Hepatocyte (in vitro differentiated cells): ENCODE measurements around the gene MRM1. TPM values are rescaled to one million over a fixed set of nuclear protein-coding genes. Genes with fewer than 3 reads are reported as not detected.
A peak's percentile ranks its signal among the peaks of the same experiment; 100 is the strongest.

ENCODE experiments used
- DNase-seq: peaks from one replicate; pipeline ENCODE4 v3.0.0-alpha.2; 2016; ENCODE audit warnings: low spot score
- H2AFZ ChIP-seq: fragments of 200-600 bp; sonication (generic); 2 replicates; pipeline ENCODE4 v1.6.0; 2016; ENCODE audit warnings: antibody characterized with exemption, mild to moderate bottlenecking
- H3K27ac ChIP-seq: fragments of 200-600 bp; sonication (generic); 2 replicates; pipeline ENCODE4 v1.5.1; 2016; ENCODE audit warnings: mild to moderate bottlenecking
- H3K27me3 ChIP-seq: fragments of 200-600 bp; sonication (generic); 2 replicates; pipeline ENCODE4 v1.6.1; 2016
- H3K36me3 ChIP-seq: fragments of 200-600 bp; sonication (generic); replicated peaks from 2 replicates; pipeline ENCODE4 v1.5.1; 2016; ENCODE audit warnings: low read depth; ENCODE audit not compliant: insufficient read depth
- H3K4me1 ChIP-seq: fragments of 200-600 bp; sonication (generic); 2 replicates; pipeline ENCODE4 v1.5.1; 2016; ENCODE audit warnings: mild to moderate bottlenecking, moderate library complexity; ENCODE audit not compliant: insufficient read depth
- H3K4me2 ChIP-seq: fragments of 200-600 bp; sonication (generic); 2 replicates; pipeline ENCODE4 v1.6.0; 2016
- H3K4me3 ChIP-seq: fragments of 200-600 bp; sonication (generic); 2 replicates; pipeline ENCODE4 v1.5.1; 2016; ENCODE audit warnings: mild to moderate bottlenecking
- H3K79me2 ChIP-seq: fragments of 200-600 bp; sonication (generic); 2 replicates; pipeline ENCODE4 v1.6.0; 2017; ENCODE audit warnings: mild to moderate bottlenecking
- H3K9me2 ChIP-seq: fragments of 200-600 bp; sonication (generic); replicated peaks from 2 replicates; pipeline ENCODE4 v1.6.0; 2017; ENCODE audit warnings: mild to moderate bottlenecking; ENCODE audit not compliant: insufficient read depth
- H3K9me3 ChIP-seq: fragments of 200-600 bp; sonication (generic); 2 replicates; pipeline ENCODE4 v1.5.1; 2016; ENCODE audit warnings: low read depth, mild to moderate bottlenecking
- H4K20me1 ChIP-seq: fragments of 200-600 bp; sonication (generic); 2 replicates; pipeline ENCODE4 v1.6.0; 2016; ENCODE audit warnings: mild to moderate bottlenecking; ENCODE audit not compliant: insufficient read depth, poor library complexity, severe bottlenecking
- CTCF ChIP-seq: fragments of 200-600 bp; sonication (generic); IDR thresholded peaks from 2 replicates; pipeline ENCODE4 v1.5.1; 2016; ENCODE audit warnings: antibody characterized with exemption, mild to moderate bottlenecking; ENCODE audit not compliant: poor library complexity
- EZH2 ChIP-seq: fragments of 200-600 bp; sonication (generic); IDR thresholded peaks from 2 replicates; pipeline ENCODE4 v1.6.1; 2016; ENCODE audit warnings: antibody characterized with exemption, mild to moderate bottlenecking, borderline replicate concordance
- EZH2phosphoT487 ChIP-seq: fragments of 200-600 bp; sonication (generic); IDR thresholded peaks from one replicate; pipeline ENCODE4 v1.6.1; 2018; ENCODE audit warnings: antibody characterized with exemption, mild to moderate bottlenecking, low read depth, moderate library complexity; ENCODE audit not compliant: unreplicated experiment, severe bottlenecking
- WGBS: methylation state at CpG from one replicate; pipeline ENCODE4 v1.1.6; 2016; ENCODE audit warnings: low lambda C conversion rate; ENCODE audit errors: missing lambda C conversion rate; 5-methylcytosine and 5-hydroxymethylcytosine counted together
- polyA plus RNA-seq: library from polyadenylated mRNA; unstranded; fragments of >200 nt; fragmentation: Nextera tagmentation; extraction: Ambion mirVana; gene quantifications from 2 replicates; pipeline ENCODE4 v1.2.1, GENCODE V29; 2016
- total RNA-seq: library from RNA; depleted of rRNA; stranded (reverse); fragments of >200 nt; gene quantifications from 2 replicates; pipeline ENCODE4 v1.2.3, GENCODE V29; 2014

Gene MRM1
- 4.7 and 5.5 TPM in 2 replicates for total RNA-seq
- 4.1 and 5.5 TPM in 2 replicates for polyA plus RNA-seq

GRCh38 chr17:36601303-36602029 lies at the start of gene MRM1:
MRM1 (plus strand) TSS chr17:36601583; CDS start chr17:36601811, 228 bp downstream.
- TF ChIP-seq EZH2phosphoT487 (no peak), EZH2 (no peak), CTCF (no peak)
- no peaks in the 10 kb centered on the region for H3K9me3 ChIP-seq
- peak within 1 kb of the TSS; percentile 36 for H3K4me3 ChIP-seq

GRCh38 chr17:36553459-36553858 lies 47.9 kb upstream of the MRM1 start:
- peaks cover 97% of the 10 kb centered on the region for H3K79me2 ChIP-seq
- H3K27me3 ChIP-seq = no peaks in the 10 kb centered on the region
- H3K27ac ChIP-seq = no peak overlapping the region
- no peak overlapping the region for H3K4me3 ChIP-seq
- 95% methylated on average over 3 of the region's 3 CpGs for WGBS
- H3K4me1 ChIP-seq = no peaks in the 10 kb centered on the region
- H4K20me1 ChIP-seq = peaks cover 83% of the 10 kb centered on the region
- DNase-seq = no peak
- H3K9me3 ChIP-seq = no peaks in the 10 kb centered on the region
- no peak for TF ChIP-seq EZH2
- TF ChIP-seq EZH2phosphoT487 = no peak
- no peak for TF ChIP-seq CTCF
- H3K4me2 ChIP-seq = no peak overlapping the region
- no peak overlapping the region for H2AFZ ChIP-seq
- peaks cover 6% of the 10 kb centered on the region for H3K36me3 ChIP-seq
- H3K9me2 ChIP-seq = no peaks in the 10 kb centered on the region

More at GRCh38 chr17:36601303-36602029, at the start of gene MRM1:
- peak; percentile 96 for DNase-seq
- H3K4me2 ChIP-seq = peak within 1 kb of the TSS; percentile 98
- peaks cover 11% of the 10 kb centered on the region for H3K79me2 ChIP-seq
- H3K36me3 ChIP-seq = no peaks in the 10 kb centered on the region
- no peaks in the 10 kb centered on the region for H3K9me2 ChIP-seq
- under 1% methylated on average over 54 of the region's 60 CpGs for WGBS
- H3K4me1 ChIP-seq = peaks cover 9% of the 10 kb centered on the region
- H2AFZ ChIP-seq = peak within 1 kb of the TSS; percentile 81
- no peaks in the 10 kb centered on the region for H4K20me1 ChIP-seq
- peak within 1 kb of the TSS; percentile 88 for H3K27ac ChIP-seq
- no peaks in the 10 kb centered on the region for H3K27me3 ChIP-seq

- H3K36me3 ChIP-seq = no peaks in the 10 kb centered on the region
- H3K27me3 ChIP-seq = no peaks in the 10 kb centered on the region
- no peaks in the 10 kb centered on the region for H3K9me3 ChIP-seq
- TF ChIP-seq EZH2phosphoT487 = no peak
- TF ChIP-seq EZH2 = no peak
- no peak for TF ChIP-seq CTCF
- H4K20me1 ChIP-seq = peaks cover 36% of the 10 kb centered on the region
- H3K27ac ChIP-seq = no peak overlapping the region
- H3K9me2 ChIP-seq = no peaks in the 10 kb centered on the region
- H3K4me2 ChIP-seq = no peak overlapping the region
- DNase-seq = no peak
- no peak overlapping the region for H2AFZ ChIP-seq
- H3K4me3 ChIP-seq = no peak overlapping the region
- peaks cover 81% of the 10 kb centered on the region for H3K79me2 ChIP-seq
- WGBS = 97% methylated on average over 4 of the region's 4 CpGs
- H3K4me1 ChIP-seq = no peaks in the 10 kb centered on the region
These were observed 35.3 kb upstream of the MRM1 start for GRCh38 chr17:36566081-36566480.
